Astrocyte (in vitro differentiated cells and primary cell): Measurements from ENCODE around the gene UTY. TPM values are rescaled to one million over a fixed set of nuclear protein-coding genes. Genes with fewer than 3 reads are reported as not detected.

ENCODE experiments used
- DNase-seq: peaks from one replicate; pipeline ENCODE4 v3.0.0-alpha.2; 2010; ENCODE audit warnings: low read depth
- FAIRE-seq: peaks from 2 replicates; lab custom pipeline; 2011; peaks lifted over from hg19 to GRCh38; lab: Jason Lieb, UNC
- H2AFZ ChIP-seq: 2 replicates; pipeline ENCODE4 v1.6.0; 2012; ENCODE audit warnings: low read depth, low read length, inconsistent platforms
- H3K27ac ChIP-seq: 2 replicates; pipeline ENCODE4 v1.5.1; 2011; ENCODE audit warnings: low read depth, low read length, inconsistent platforms
- H3K27me3 ChIP-seq: 2 replicates; pipeline ENCODE4 v1.6.0; 2011; ENCODE audit warnings: low read length, inconsistent platforms; ENCODE audit not compliant: insufficient read depth
- H3K36me3 ChIP-seq: 2 replicates; pipeline ENCODE4 v1.5.1; 2011; ENCODE audit warnings: low read length, inconsistent platforms; ENCODE audit not compliant: insufficient read depth
- H3K4me1 ChIP-seq: 2 replicates; pipeline ENCODE4 v1.5.1; 2011; ENCODE audit warnings: low read length, inconsistent platforms; ENCODE audit not compliant: insufficient read depth
- H3K4me2 ChIP-seq: 2 replicates; pipeline ENCODE4 v1.6.0; 2012; ENCODE audit warnings: low read length, inconsistent platforms
- H3K4me3 ChIP-seq: 2 replicates; pipeline ENCODE4 v1.5.1; 2011; ENCODE audit warnings: low read depth, mild to moderate bottlenecking, low read length, inconsistent platforms; ENCODE audit not compliant: insufficient read depth
- H3K79me2 ChIP-seq: 2 replicates; pipeline ENCODE4 v1.6.0; 2012; ENCODE audit warnings: mild to moderate bottlenecking, low read length, inconsistent platforms; ENCODE audit not compliant: insufficient read depth
- H3K9ac ChIP-seq: 2 replicates; pipeline ENCODE4 v1.6.0; 2012; ENCODE audit warnings: mild to moderate bottlenecking, low read length, inconsistent platforms
- H3K9me3 ChIP-seq: 2 replicates; pipeline ENCODE4 v1.5.1; 2012; ENCODE audit warnings: low read depth, mild to moderate bottlenecking, low read length, inconsistent platforms; ENCODE audit not compliant: insufficient read depth
- H4K20me1 ChIP-seq: 2 replicates; pipeline ENCODE4 v1.6.0; 2012; ENCODE audit warnings: low read length, inconsistent platforms; ENCODE audit not compliant: insufficient read depth
- H3K27ac Mint-ChIP-seq: one replicate; pipeline ENCODE4 v1.8.0; 2021; ENCODE audit warnings: mild to moderate bottlenecking, mixed read lengths; ENCODE audit not compliant: unreplicated experiment
- H3K27me3 Mint-ChIP-seq: one replicate; pipeline ENCODE4 v1.8.0; 2021; ENCODE audit warnings: low read depth, mixed read lengths; ENCODE audit not compliant: unreplicated experiment
- H3K36me3 Mint-ChIP-seq: one replicate; pipeline ENCODE4 v1.8.0; 2021; ENCODE audit warnings: low read depth, mixed read lengths; ENCODE audit not compliant: unreplicated experiment
- H3K4me1 Mint-ChIP-seq: one replicate; pipeline ENCODE4 v1.8.0; 2021; ENCODE audit warnings: low read depth, mixed read lengths; ENCODE audit not compliant: unreplicated experiment
- H3K4me3 Mint-ChIP-seq: one replicate; pipeline ENCODE4 v1.8.0; 2021; ENCODE audit warnings: mild to moderate bottlenecking, moderate library complexity, mixed read lengths; ENCODE audit not compliant: unreplicated experiment
- H3K9me3 Mint-ChIP-seq: one replicate; pipeline ENCODE4 v1.8.0; 2021; ENCODE audit warnings: mild to moderate bottlenecking, mixed read lengths; ENCODE audit not compliant: unreplicated experiment
- EZH2 ChIP-seq: IDR thresholded peaks from 2 replicates; pipeline ENCODE4 v1.6.1; 2012; ENCODE audit warnings: mild to moderate bottlenecking, low read length, inconsistent platforms; ENCODE audit not compliant: insufficient read depth
- total RNA-seq: library from RNA; stranded (reverse); gene quantifications from 2 replicates; pipeline ENCODE4 v1.2.1, GENCODE V29; 2021
- TF ChIP-seq, protein P1 (sequence below): IDR thresholded peaks from 2 replicates; pipeline ENCODE4 v1.5.1; 2011; ENCODE audit warnings: low read depth, mild to moderate bottlenecking, inconsistent platforms, low read length, moderate library complexity; ENCODE audit not compliant: insufficient read depth

The UTY gene
- total RNA-seq, 1 donor from 2014 or later: 14.9 TPM

DNA sequence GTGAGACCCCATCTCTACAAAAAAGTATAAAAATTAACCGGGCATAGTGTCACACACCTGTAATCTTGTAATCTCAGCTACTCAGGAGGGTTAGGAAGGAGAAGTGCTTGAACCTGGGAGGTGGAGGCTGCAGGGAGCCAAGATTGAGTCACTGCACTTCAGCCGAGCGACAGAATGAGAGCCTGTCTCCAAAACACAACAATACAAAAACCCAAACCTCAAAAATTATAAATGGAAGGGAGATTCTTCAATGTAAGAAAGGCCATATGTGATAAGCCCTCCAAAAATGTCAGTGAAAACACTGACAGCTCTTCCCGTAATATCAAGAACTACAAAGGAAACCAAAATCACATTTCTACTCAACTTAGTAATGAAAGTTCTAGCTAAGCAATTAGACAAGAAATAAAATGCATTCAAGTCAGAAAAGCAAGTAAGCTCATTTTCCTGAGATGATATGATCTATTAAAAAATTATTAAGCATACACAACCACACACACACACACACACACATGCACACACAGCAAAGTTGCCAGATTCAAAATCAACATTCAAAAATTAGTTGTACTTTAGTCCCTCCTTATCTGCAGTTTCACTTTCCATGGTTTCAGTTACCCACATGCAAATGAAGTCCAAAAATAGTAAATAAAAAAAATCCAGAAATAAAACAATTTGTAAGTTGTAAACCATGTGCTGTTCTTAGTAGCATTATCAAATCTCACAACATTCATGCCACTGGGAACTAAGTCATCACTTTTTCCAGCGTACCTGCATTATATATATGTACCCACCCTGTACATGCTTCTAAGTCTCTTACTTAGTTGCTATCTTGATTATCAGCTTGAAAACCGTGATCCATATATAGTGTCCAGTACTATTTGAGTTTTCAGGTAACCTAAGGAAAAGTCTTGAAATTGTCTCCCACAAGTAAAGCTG lies 108.7 kb downstream of the UTY start:
- no peaks in the 10 kb centered on the region for H3K9me3 Mint-ChIP-seq
- H3K4me3 Mint-ChIP-seq: no peak overlapping the region
- peaks cover 1% of the 10 kb centered on the region for H3K36me3 Mint-ChIP-seq
- Histone ChIP-seq H3K27ac (no peak overlapping the region), H3K4me1 (no peaks in the 10 kb centered on the region), H4K20me1 (no peaks in the 10 kb centered on the region), H3K27me3 (no peaks in the 10 kb centered on the region), H3K4me3 (no peak overlapping the region), H3K79me2 (no peaks in the 10 kb centered on the region), H2AFZ (no peak overlapping the region), H3K9me3 (no peaks in the 10 kb centered on the region), H3K9ac (no peak overlapping the region), H3K36me3 (peaks cover 2% of the 10 kb centered on the region), H3K4me2 (no peak overlapping the region)
- FAIRE-seq (no peak), DNase-seq (no peak)
- H3K4me1 Mint-ChIP-seq: peaks cover 3% of the 10 kb centered on the region
- TF ChIP-seq, protein P1, sequence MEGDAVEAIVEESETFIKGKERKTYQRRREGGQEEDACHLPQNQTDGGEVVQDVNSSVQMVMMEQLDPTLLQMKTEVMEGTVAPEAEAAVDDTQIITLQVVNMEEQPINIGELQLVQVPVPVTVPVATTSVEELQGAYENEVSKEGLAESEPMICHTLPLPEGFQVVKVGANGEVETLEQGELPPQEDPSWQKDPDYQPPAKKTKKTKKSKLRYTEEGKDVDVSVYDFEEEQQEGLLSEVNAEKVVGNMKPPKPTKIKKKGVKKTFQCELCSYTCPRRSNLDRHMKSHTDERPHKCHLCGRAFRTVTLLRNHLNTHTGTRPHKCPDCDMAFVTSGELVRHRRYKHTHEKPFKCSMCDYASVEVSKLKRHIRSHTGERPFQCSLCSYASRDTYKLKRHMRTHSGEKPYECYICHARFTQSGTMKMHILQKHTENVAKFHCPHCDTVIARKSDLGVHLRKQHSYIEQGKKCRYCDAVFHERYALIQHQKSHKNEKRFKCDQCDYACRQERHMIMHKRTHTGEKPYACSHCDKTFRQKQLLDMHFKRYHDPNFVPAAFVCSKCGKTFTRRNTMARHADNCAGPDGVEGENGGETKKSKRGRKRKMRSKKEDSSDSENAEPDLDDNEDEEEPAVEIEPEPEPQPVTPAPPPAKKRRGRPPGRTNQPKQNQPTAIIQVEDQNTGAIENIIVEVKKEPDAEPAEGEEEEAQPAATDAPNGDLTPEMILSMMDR: no peak
- TF ChIP-seq EZH2: no peak
- H3K27me3 Mint-ChIP-seq: no peaks in the 10 kb centered on the region
- no peak overlapping the region for H3K27ac Mint-ChIP-seq

DNA sequence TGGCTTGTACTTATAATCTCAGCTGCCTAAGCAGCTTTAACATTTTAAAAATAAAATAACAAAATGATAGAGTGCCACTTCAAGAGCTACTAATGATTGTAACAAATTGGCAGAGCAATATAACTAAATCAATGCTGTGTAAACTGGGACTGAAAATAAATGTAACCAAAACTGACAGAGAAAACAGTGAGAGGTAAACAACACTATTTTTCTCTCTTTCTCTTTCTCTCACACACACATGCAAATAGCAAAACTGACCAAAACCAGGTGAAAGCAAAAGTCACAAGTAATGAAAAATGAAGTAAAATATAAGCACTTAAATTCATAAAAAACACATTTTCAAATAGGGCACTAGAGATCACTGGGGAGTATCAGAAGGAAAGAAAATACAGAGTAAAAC lies 109.6 kb downstream of the UTY start:
- no peak overlapping the region for H3K27ac ChIP-seq
- H2AFZ ChIP-seq: no peak overlapping the region
- H3K4me1 ChIP-seq: no peaks in the 10 kb centered on the region
- no peak overlapping the region for H3K9ac ChIP-seq
- TF ChIP-seq, protein P1: no peak
- TF ChIP-seq EZH2: no peak
- H3K79me2 ChIP-seq: no peaks in the 10 kb centered on the region
- FAIRE-seq (no peak), DNase-seq (no peak)
- no peaks in the 10 kb centered on the region for H3K9me3 ChIP-seq
- peaks cover 1% of the 10 kb centered on the region for H3K36me3 Mint-ChIP-seq
- no peak overlapping the region for H3K27ac Mint-ChIP-seq
- H3K27me3 ChIP-seq: no peaks in the 10 kb centered on the region
- H3K27me3 Mint-ChIP-seq: no peaks in the 10 kb centered on the region
- no peaks in the 10 kb centered on the region for H4K20me1 ChIP-seq
- H3K4me3 Mint-ChIP-seq: no peak overlapping the region
- no peaks in the 10 kb centered on the region for H3K9me3 Mint-ChIP-seq
- H3K4me2 ChIP-seq: no peak overlapping the region
- peaks cover 3% of the 10 kb centered on the region for H3K4me1 Mint-ChIP-seq
- H3K36me3 ChIP-seq: peaks cover 2% of the 10 kb centered on the region
- H3K4me3 ChIP-seq: no peak overlapping the region

DNA sequence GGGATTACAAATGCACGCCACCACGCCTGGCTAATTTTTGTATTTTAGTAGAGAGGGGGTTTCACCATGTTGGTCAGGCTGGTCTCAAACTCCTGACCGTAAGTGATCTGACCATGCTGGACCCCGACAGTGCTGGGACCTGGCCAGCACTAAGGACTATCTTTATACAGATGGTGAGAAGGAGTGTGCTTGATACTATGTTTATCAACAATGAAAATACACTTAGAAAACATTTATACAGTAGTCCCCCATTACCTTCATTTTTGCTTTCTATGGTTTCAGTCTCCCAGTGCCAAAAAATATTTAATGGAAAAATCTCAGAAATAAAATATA lies 111.4 kb downstream of the UTY start:
- H3K36me3 ChIP-seq: peaks cover 2% of the 10 kb centered on the region
- H4K20me1 ChIP-seq: no peaks in the 10 kb centered on the region

More for the DNA sequence above, 111.4 kb downstream of the UTY start:
- no peaks in the 10 kb centered on the region for H3K9me3 ChIP-seq
- H3K27ac Mint-ChIP-seq: no peak overlapping the region
- TF ChIP-seq, protein P1: no peak
- no peak for TF ChIP-seq EZH2
- H3K36me3 Mint-ChIP-seq: no peaks in the 10 kb centered on the region
- no peak for FAIRE-seq
- H3K27ac ChIP-seq: no peak overlapping the region
- no peak overlapping the region for H3K9ac ChIP-seq
- H3K4me3 ChIP-seq: no peak overlapping the region
- no peaks in the 10 kb centered on the region for H3K27me3 Mint-ChIP-seq
- H3K4me2 ChIP-seq: no peak overlapping the region
- H3K27me3 ChIP-seq: no peaks in the 10 kb centered on the region
- no peak for DNase-seq
- no peaks in the 10 kb centered on the region for H3K9me3 Mint-ChIP-seq
- H3K4me3 Mint-ChIP-seq: no peak overlapping the region
- no peaks in the 10 kb centered on the region for H3K79me2 ChIP-seq
- peaks cover 3% of the 10 kb centered on the region for H3K4me1 Mint-ChIP-seq
- no peaks in the 10 kb centered on the region for H3K4me1 ChIP-seq
- no peak overlapping the region for H2AFZ ChIP-seq
